Spleen (tissue), 11 donors: ENCODE data around the gene COX4I1. TPM values are rescaled to one million over a fixed set of nuclear protein-coding genes. Genes with fewer than 3 reads are reported as not detected.

Experiments used
- DNase-seq: peaks from one replicate; pipeline ENCODE4 v3.0.0-alpha.2; 2020
- H3K27ac ChIP-seq, 8 donors: fragments of 200-600 bp; sonication (generic) in 7 of 8; 1 replicate in 4 of 8; 2 replicates in 4 of 8; pipeline versions ENCODE4 v1.5.0 to v1.8.0; 2016 to 2021; ENCODE audit warnings: inconsistent platforms in 4 of 8, mild to moderate bottlenecking in 4 of 8, moderate library complexity in 1 of 8
- H3K27me3 ChIP-seq, 7 donors: fragments of 200-600 bp; sonication (generic) in 6 of 7; replicated peaks in 1 of 7; 1 replicate in 4 of 7; 2 replicates in 3 of 7; pipeline versions ENCODE4 v1.5.0 to v1.8.0; 2016 to 2021; ENCODE audit warnings: inconsistent platforms in 3 of 7, mild to moderate bottlenecking in 1 of 7
- H3K36me3 ChIP-seq, 6 donors: fragments of 200-600 bp; sonication (generic) in 5 of 6; 1 replicate in 4 of 6; 2 replicates in 2 of 6; pipeline versions ENCODE4 v1.5.0 to v1.8.0; 2016 to 2021; ENCODE audit warnings: inconsistent platforms in 2 of 6
- H3K4me1 ChIP-seq, 6 donors: fragments of 200-600 bp; sonication (generic) in 5 of 6; 1 replicate in 3 of 6; 2 replicates in 3 of 6; pipeline versions ENCODE4 v1.5.0 to v1.8.0; 2016 to 2021; ENCODE audit warnings: inconsistent platforms in 3 of 6
- H3K4me3 ChIP-seq, 8 donors: fragments of 200-600 bp; sonication (generic) in 7 of 8; 1 replicate in 4 of 8; 2 replicates in 4 of 8; pipeline versions ENCODE4 v1.5.0 to v1.8.0; 2016 to 2021; ENCODE audit warnings: inconsistent platforms in 4 of 8, mild to moderate bottlenecking in 4 of 8, moderate library complexity in 2 of 8
- H3K9me3 ChIP-seq, 8 donors: fragments of 200-600 bp; sonication (generic) in 7 of 8; 1 replicate in 4 of 8; 2 replicates in 4 of 8; pipeline versions ENCODE4 v1.5.0 to v1.8.0; 2016 to 2021; ENCODE audit warnings: inconsistent platforms in 4 of 8
- CTCF ChIP-seq, 11 experiments: fragments of 200-600 bp in 7 of 11; fragments of 450-650 bp in 4 of 11; sonication (generic) in 4 of 11; IDR thresholded peaks in 8 of 11; conservative IDR thresholded peaks in 3 of 11; 1 replicate in 7 of 11; 2 replicates in 4 of 11; pipeline versions ENCODE4 v1.4.0 to v1.8.0; 2016 to 2021; ENCODE audit warnings: antibody characterized with exemption in 11 of 11, inconsistent platforms in 4 of 11, mild to moderate bottlenecking in 1 of 11
- POLR2A ChIP-seq, 3 donors: fragments of 450-650 bp; IDR thresholded peaks; one replicate each; pipeline ENCODE4 v1.5.1; 2017; ENCODE audit warnings: antibody characterized with exemption in 3 of 3, mild to moderate bottlenecking in 1 of 3
- POLR2AphosphoS5 ChIP-seq, 3 donors: sonication (generic); formaldehyde crosslinking; IDR thresholded peaks; one replicate each; pipeline ENCODE4 v1.5.1; 2017; ENCODE audit warnings: antibody characterized with exemption in 3 of 3
- WGBS, 5 donors: extraction: QIAGEN DNeasy Blood & Tissue Kit in 3 of 5; methylation state at CpG; one replicate each; pipeline versions ENCODE4 v1.1.5 to v1.1.7; 2013 to 2018; 5-methylcytosine and 5-hydroxymethylcytosine counted together
- intact Hi-C: fragments of 100-400 bp; cut with DNase I; formaldehyde crosslinking; loops from one replicate; pipeline ENCODE4 v1.15.0; 2023; ENCODE audit warnings: low total_unique reads
- polyA plus RNA-seq, 3 donors: library from polyadenylated mRNA; stranded (reverse); fragments of 200-250 nt; gene quantifications; one replicate each; pipeline ENCODE4 v1.2.1, GENCODE V29; 2013
- total RNA-seq, 7 donors: library from RNA; depleted of rRNA in 3 of 7; stranded (reverse); fragments of >200 nt in 3 of 7; fragmentation: NEBNext Ultra II Directional in 4 of 7; extraction: Animal tissue kit (Norgen Biotek cat#: 25700) in 4 of 7; gene quantifications; one replicate each; pipeline versions ENCODE4 v1.1.0 to v1.2.1, GENCODE V29; 2016 to 2021
- donor health status: healthy with polysubstance abuse.
- donor health status: DM: no; HTN: no; CAD: no; lungs with moderate emphysema.
- donor health status: DM: no; HTN: no; CAD: no.
- donor health status: Bipolar disorder and iron deficiency.
- donor health status: healthy.
- donor health status: DM: no; HTN: no; CAD: no.
- donor health status: DM: yes; HTN: yes; CAD: no.

Gene COX4I1
- total and polyA plus RNA-seq, 10 donors = 348 to 1,132 (median 450) TPM

- TF ChIP-seq POLR2AphosphoS5 (IDR thresholded peaks at IDR 0.05) (no peak), POLR2A (IDR thresholded peaks at IDR 0.05) (no peak), CTCF (IDR thresholded peaks at IDR 0.05 in 8 of 11, conservative IDR thresholded peaks at IDR 0.05 in 3 of 11) (no peak)
- 85 to 91% (median 90%) methylated on average over 15 to 21 of the region's 21 CpGs for WGBS, 5 donors
- Histone ChIP-seq H3K4me1 (peaks cover 0 to 17% (median 0%) of the 10 kb centered on the region in 6 donors), H3K27me3 (peaks cover 0 to 38% (median 0%) of the 10 kb centered on the region in 7 donors), H3K27ac (peak overlapping the region in 3 of 8 donors; percentile 13 to 30 (median 18)), H3K4me3 (no peak overlapping the region), H3K9me3 (peaks cover 0 to 3% (median 0%) of the 10 kb centered on the region in 8 donors), H3K36me3 (no peaks in the 10 kb centered on the region)
- DNase-seq = no peak
- intact Hi-C loops = no loop called here
Observed at GRCh38 chr16:85838876-85839585, 39.5 kb downstream of the COX4I1 start.

- 68 to 82% (median 73%) methylated on average over 17 to 24 of the region's 24 CpGs for WGBS, 5 donors
- H3K36me3 ChIP-seq = no peaks in the 10 kb centered on the region
- TF ChIP-seq POLR2A (IDR thresholded peaks at IDR 0.05) (no peak), CTCF (IDR thresholded peaks at IDR 0.05 in 8 of 11, conservative IDR thresholded peaks at IDR 0.05 in 3 of 11) (no peak), POLR2AphosphoS5 (IDR thresholded peaks at IDR 0.05) (no peak)
- H3K4me3 ChIP-seq = no peak overlapping the region
- intact Hi-C loops = no loop called here
- no peak overlapping the region for H3K27ac ChIP-seq
- peaks cover 0 to 37% (median 0%) of the 10 kb centered on the region in 7 donors for H3K27me3 ChIP-seq
- H3K4me1 ChIP-seq = peaks cover 0 to 23% (median 2%) of the 10 kb centered on the region in 6 donors
- no peak for DNase-seq
- H3K9me3 ChIP-seq = peaks cover 0 to 3% (median 0%) of the 10 kb centered on the region in 8 donors
Observed at GRCh38 chr16:85839681-85840240, 40.3 kb downstream of the COX4I1 start.

GRCh38 chr16:85840395-85840794 is 40.9 kb downstream of the COX4I1 start:
- WGBS, 5 donors = 88 to 91% (median 90%) methylated on average over 9 of the region's 9 CpGs
- Histone ChIP-seq H3K9me3 (peaks cover 0 to 3% (median 0%) of the 10 kb centered on the region in 8 donors), H3K4me3 (no peak overlapping the region), H3K27me3 (peaks cover 0 to 35% (median 0%) of the 10 kb centered on the region in 7 donors), H3K36me3 (no peaks in the 10 kb centered on the region), H3K27ac (no peak overlapping the region), H3K4me1 (peaks cover 0 to 29% (median 8%) of the 10 kb centered on the region in 6 donors)
- no peak for TF ChIP-seq POLR2A (IDR thresholded peaks at IDR 0.05)
- TF ChIP-seq CTCF (IDR thresholded peaks at IDR 0.05 in 8 of 11, conservative IDR thresholded peaks at IDR 0.05 in 3 of 11) = no peak
- no peak for TF ChIP-seq POLR2AphosphoS5 (IDR thresholded peaks at IDR 0.05)
- intact Hi-C loops = no loop called here
- peak; percentile 62 for DNase-seq

- no peak overlapping the region for H3K27ac ChIP-seq
- peaks cover 0 to 31% (median 0%) of the 10 kb centered on the region in 7 donors for H3K27me3 ChIP-seq
- H3K9me3 ChIP-seq = peaks cover 0 to 3% (median 0%) of the 10 kb centered on the region in 8 donors
- H3K4me3 ChIP-seq = no peak overlapping the region
- peak; percentile 54 for DNase-seq
- no peaks in the 10 kb centered on the region for H3K36me3 ChIP-seq
- TF ChIP-seq POLR2AphosphoS5 (IDR thresholded peaks at IDR 0.05) (no peak), CTCF (IDR thresholded peaks at IDR 0.05 in 8 of 11, conservative IDR thresholded peaks at IDR 0.05 in 3 of 11) (no peak), POLR2A (IDR thresholded peaks at IDR 0.05) (no peak)
- 92 to 99% (median 96%) methylated on average over 10 of the region's 10 CpGs for WGBS, 5 donors
- intact Hi-C loops = no loop called here
- H3K4me1 ChIP-seq = peaks cover 0 to 29% (median 8%) of the 10 kb centered on the region in 6 donors
Observed at GRCh38 chr16:85840801-85841200, 41.3 kb downstream of the COX4I1 start.
